HG03064 (cell line): ENCODE results near the gene EXD3.

Experiments used
- ATAC-seq: cut with Tn5 transposase; IDR thresholded peaks from one replicate; pipeline ENCODE4 v1.9.1; 2021; ENCODE audit warnings: low read depth; ENCODE audit not compliant: unreplicated experiment

Gene EXD3

GRCh38 chr9:137433349-137433915 lies 10.5 kb upstream of the EXD3 start:
- ATAC-seq, result no peak

GRCh38 chr9:137432687-137433348 lies 9.9 kb upstream of the EXD3 start:
- no peak for ATAC-seq

- ATAC-seq, result no peak
These were observed 8.5 kb upstream of the EXD3 start for GRCh38 chr9:137431416-137431931.

GRCh38 chr9:137430723-137431415 lies 7.9 kb upstream of the EXD3 start:
- no peak for ATAC-seq

GRCh38 chr9:137429974-137430722 lies 7.2 kb upstream of the EXD3 start:
- no peak for ATAC-seq

GRCh38 chr9:137429546-137429890 lies 6.6 kb upstream of the EXD3 start:
- no peak for ATAC-seq

GRCh38 chr9:137428841-137429545 lies 6.0 kb upstream of the EXD3 start:
- no peak for ATAC-seq

GRCh38 chr9:137428311-137428630 lies 5.3 kb upstream of the EXD3 start:
- ATAC-seq, result no peak

GRCh38 chr9:137427454-137428310 lies 4.7 kb upstream of the EXD3 start:
- no peak for ATAC-seq

GRCh38 chr9:137426018-137426681 lies 3.2 kb upstream of the EXD3 start:
- ATAC-seq, result no peak

- ATAC-seq, result peak; percentile 11
These were observed 741 bp upstream of the EXD3 start for GRCh38 chr9:137423514-137424291.

GRCh38 chr9:137421838-137422603 lies 941 bp downstream of the EXD3 start:
- no peak for ATAC-seq

GRCh38 chr9:137417161-137418021 lies 5.6 kb downstream of the EXD3 start:
- ATAC-seq, result no peak

GRCh38 chr9:137416563-137417151 lies 6.3 kb downstream of the EXD3 start:
- ATAC-seq, result no peak

GRCh38 chr9:137416006-137416562 lies 6.9 kb downstream of the EXD3 start:
- no peak for ATAC-seq

- no peak for ATAC-seq
These were observed 7.5 kb downstream of the EXD3 start for GRCh38 chr9:137415451-137415850.
